HG03108 (cell line): Measurements from ENCODE around the gene OPCML.

Experiments
- ATAC-seq: cut with Tn5 transposase; IDR thresholded peaks from one replicate; pipeline ENCODE4 v1.9.1; 2021; ENCODE audit warnings: moderate library complexity; ENCODE audit not compliant: unreplicated experiment

The OPCML gene

DNA sequence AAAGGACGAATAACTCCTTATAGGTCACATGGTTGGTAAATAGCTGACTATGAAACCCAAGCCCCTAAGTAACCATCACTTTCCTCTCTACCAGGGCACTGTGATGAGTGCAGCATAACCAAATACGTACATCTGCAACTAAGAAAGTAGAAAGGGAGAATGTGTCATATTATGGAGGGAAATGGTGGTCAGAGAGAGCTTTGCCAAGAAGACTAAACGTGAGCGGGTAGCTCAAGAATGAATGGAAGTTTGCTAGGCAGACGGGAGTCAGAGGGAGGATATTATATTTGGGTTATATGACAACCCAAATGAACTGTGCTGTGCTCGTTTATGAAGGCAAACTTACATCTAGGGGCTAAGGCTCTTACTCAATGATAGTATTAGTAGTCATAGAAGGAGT lies 537.3 kb downstream of the OPCML start:
- ATAC-seq, result no peak

DNA sequence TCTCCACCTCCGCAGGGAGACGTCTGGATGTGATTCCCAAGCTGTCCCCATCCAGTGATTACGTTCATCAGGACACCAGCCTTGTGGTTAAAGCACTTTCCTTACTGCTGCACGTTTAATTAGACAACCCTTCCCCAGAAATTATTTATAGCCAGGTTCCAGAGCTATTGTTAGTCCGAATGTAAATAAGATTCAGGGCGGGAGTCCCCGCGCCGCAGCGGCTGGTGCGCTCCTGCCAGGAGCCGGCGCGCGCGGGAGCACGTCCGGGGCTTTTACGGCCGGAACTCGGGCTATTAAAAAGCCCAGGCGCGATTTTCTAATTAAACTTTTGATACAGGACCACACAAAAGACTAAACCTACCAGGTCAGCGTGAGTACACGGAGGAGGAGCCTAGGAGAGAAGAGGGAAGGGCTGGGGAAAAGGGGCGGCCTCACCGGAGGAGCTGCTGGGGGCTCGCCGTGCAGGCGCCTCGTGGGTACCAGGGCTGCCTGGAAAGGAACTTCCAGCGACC lies 538.3 kb downstream of the OPCML start:
- no peak for ATAC-seq

DNA sequence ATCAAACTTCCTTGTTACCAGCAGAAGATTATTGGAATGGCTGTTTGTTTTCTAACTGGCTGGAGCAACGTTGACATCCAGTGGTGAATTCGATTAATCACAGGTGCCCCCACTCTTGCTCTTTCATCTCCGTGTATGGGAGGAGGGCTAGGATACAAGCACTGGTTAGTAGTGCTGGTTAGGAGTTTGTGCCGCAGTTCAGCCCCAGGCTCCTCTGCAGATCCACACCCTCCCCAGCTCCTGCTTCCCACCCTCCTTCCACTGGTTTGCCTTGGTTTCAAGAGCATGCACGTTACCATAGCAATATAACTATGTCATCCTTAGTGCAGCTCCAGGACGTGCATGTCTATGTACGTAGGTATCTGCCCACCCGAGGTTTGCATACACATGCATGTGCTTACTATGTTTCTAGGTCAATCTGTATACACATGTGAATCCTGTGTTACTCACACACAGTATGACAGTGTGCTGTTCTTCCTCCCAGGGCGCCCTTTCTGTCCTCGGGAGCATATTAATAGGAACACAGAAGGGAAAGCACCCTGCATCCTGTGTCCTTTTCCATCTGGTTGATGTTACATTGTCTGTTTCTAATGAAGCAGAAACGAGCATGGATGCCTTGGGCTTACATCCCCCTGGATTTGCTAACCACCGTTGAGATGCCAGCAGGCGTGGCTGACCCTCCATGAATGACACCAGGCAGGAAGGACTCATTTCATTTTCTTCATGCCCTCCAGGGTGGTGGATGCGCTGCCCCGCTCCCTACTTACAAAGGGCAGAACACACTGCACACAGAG lies 539.3 kb downstream of the OPCML start:
- ATAC-seq, result no peak

DNA sequence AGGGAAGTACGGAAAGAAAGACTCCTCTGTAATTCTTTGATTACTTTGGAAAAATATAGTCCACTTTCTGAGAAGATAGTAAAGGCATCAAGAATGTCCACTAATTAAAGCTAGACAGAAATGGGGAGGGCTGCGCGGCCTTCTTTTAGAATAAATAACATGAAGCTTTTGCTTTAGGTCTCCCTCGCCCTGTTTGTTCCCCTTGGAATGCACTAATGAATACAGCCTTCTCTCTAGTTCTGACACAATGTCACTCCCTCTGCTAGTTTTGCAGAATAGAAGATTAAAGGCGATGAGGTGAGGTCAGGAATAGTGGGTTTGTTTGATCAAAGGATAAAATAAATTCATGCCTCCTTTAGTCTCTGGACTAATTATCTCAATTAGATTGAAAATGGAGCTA lies 543.9 kb downstream of the OPCML start:
- no peak for ATAC-seq

DNA sequence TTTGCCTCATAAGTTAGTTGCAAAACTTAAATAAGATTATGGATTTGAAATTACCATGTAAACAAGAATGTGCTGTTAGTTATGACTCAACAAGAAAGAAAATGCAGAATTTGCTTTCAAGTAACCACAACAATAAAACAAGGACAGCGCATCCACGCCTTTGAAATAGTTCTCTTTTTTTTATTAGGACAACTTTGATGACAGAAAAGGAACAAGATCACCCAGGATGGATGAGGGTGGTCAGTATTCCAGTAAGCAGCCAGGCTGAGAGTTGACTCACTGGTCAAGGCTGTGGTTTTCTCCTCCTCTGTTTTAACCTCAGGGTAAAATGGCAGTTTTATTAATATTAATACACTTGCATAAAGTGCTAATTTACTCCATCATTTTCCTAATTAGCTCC lies 544.4 kb downstream of the OPCML start:
- ATAC-seq, result no peak

DNA sequence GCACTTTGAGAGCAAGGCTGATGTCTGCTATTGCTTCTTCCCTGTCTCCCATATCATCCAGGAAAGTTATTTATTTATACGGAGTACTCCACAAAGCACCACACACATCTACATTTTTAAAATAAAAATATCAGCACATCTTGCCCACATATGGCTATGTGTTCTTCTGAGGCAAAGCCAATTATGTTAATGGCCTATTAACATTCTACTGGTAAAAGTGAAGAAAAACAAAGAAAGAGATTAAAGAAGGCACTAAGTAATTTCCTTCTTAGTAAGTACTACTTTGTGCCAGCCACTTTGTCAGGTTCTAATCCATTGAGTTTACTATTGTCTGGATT lies 548.7 kb downstream of the OPCML start:
- ATAC-seq, result no peak

DNA sequence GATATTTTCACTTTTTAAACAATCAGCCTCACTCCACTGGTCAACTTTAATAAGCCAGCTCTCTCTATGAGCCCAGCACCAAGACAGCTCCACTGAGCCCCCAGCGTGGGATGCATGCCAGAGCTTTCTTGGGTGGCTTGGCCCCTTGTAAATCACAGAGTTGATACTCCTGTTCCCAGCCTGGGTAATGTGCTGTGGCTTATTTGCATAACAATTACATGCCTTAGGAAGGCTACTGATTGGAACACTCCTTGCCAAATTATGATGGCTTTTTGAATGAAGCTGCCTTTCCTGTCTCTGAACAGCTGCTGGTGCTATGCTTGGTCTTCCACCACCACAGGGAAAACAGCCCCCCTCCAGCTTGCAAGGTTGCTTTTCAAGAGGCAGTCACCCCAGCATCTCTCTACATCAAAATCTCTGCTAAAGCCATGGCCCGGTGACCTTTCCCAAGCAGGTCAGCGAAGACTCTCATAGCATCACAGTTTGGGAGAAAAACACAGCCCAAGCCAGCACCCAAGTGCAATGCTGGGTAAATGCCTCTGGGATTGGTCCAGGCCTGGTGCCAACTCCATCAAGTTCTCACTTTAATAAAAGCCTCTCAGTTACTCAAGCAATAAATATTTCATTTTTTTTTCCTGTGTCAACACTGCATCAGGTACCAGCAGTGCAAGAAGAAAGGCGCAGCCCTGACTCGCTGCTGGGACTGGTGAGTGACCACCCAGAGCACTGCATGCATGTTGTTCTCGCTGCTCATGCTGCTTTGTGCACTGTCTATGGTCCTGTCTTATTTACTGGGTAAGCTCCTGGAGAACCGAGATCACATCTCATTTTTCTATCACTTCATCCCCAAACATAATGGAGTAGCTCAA lies 549.3 kb downstream of the OPCML start:
- ATAC-seq, result no peak

DNA sequence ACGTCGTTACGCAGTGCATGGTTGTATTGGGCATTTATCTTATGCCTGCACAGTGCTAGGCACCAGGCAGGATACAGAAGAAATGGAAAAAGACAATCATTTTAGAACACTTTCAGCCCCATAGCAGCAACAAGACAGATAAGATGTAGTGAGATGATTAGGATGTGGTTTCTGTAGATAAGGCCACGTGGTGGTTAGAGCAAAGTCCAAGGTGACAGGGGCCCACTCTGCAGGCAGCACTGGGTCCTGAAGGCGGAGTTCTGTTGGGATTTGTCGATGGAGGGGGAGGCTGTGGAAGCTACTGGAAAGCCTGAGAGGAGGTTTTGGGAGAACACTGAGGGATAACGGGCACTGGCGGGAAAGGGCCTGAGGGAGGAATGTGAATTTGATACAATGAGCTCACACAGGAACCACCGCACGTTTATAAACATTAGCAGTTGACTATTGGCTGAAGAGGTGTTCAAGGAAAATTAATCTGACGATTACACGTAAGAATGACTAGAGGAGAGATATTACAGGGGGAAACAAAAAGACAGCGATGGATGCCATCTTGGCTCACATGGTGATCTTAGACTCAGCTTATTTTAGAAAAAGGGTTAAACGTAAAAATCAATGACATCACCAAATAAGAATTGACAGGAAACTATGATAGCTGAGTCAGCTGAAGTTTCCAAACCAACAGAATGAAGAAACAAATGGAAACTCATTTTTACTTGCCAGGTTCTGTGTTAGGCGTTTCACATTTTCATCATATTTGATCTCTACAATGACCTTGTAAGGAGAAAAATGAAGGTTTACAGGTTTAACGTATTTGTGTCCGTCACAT lies 551.0 kb downstream of the OPCML start:
- no peak for ATAC-seq

DNA sequence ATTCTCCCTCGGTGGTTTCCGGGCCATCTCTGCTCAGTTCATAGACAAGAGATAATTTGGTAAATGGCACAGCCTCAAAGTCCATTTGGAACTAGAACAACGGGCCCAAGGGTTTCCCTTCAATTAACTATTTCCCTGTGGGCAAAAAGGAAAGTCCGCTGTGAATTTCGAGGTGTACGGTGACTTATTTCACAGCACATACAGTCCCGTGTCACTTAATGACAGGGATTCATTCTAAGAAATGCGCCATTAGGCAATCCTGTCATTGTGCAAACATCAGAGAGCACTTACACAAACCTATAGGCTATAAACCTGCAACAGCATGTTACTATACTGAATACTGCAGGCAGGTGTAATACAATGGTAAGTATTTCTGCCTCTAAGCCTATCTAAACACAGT lies 551.6 kb downstream of the OPCML start:
- ATAC-seq, result no peak

DNA sequence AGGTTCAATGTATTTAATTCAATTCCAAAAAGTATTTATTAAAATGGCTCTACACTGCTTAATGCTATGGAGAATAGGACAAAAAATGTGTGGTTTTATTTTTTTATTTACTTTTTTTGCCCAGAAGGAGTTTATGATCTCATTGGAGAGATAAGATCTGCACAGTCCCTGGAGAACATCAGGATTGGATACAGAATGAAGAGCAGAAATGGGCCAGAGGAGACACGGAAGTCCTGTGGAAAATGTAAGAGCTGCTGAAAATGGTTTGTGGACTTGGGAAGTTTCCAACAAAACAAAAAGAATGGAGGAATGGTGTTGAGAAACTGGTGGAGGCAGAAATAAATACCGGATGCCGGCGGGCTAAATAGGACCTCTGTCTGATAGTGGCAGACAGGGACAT lies 554.6 kb downstream of the OPCML start:
- no peak for ATAC-seq

DNA sequence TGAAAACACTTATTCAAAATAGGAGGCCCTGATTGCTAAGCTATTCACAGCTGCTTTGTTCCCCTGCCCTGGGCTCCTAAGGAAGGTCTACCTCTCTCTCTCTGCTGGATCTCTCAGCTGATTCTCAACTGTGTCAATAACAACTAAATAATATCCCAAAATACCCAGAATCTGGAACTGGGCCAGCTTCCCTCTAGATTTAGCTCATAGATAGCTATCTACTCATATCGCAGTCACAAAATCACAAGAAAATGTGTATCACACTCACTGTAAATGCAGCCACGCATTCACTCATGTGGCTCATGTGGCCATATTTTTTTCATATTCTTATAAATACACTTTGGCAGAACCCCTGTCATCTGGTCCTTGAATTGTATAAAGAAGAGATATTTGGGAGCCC lies 555.1 kb downstream of the OPCML start:
- no peak for ATAC-seq

DNA sequence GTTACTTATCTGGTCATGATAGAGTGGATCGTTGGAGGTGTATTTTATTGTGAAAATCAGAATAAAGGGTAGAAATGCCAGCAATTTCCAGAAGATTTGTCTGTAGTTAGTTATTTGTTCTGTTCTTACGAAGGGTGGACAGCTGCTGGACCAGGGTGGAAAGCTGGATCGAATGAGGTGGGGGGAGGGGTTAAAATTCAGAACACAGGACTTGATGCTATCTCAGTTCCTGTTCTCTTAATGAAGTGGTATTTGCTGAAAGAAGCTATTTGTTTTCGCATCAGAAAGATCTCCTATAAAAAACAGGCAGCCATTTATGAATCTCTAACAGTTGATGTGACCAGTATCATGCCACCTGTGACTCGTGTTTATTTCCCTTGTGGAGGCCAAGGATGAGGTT lies 556.2 kb downstream of the OPCML start:
- no peak for ATAC-seq

DNA sequence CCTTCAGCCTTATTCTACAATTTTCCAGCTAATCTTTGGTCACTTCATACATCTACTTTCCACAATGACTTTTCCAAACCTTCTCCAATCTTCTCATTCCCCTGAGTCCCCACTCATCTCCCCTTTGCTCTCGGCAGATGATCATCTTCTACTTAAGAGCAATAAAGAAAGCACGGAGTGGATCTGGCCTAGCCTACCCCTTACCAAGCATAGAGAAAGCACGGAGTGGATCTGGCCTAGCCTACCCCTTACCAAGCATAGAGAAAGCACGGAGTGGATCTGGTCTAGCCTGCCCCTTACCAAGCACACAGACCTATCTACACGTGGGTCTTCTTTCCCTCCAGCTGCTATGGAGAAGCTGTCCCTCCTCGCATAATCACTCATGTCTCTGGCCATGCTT lies 558.6 kb downstream of the OPCML start:
- no peak for ATAC-seq

DNA sequence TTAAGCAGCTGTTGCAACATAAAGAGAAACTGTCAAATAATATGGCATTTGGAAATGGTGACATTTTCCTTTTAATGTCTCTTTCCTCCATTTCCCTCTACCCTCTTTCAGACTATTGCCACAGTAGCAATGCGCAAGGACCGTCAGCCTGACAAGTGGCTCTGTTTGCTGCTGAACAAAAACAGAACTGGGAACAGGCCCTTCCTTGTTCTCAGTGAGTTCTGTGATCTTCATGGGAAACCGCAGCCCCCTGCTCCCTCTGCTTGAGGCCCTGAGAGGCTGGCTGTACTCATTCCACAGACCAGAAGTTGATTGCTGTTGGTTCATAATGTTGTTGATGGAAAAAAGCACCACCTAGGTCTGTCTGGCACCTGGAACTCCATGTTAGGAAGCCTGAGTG lies 559.7 kb downstream of the OPCML start:
- ATAC-seq, result no peak

DNA sequence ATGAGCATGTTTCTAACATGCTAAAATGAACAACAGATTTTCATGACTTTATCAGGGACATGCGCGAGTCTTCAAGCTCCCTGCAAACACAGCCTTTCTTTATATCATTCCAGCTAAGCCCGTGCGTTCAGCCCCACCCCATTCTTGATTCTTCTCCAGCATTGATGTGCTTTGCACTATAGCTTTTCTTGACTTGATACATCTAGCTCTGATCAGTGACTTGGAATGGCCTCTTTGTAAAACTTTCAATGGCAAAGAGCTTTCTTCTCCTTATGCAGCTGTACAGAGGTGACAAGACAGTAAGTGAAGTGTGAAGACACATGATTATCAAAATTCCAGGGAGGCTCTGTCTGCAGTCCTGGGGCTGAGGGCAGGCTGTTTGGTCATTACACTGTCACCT lies 561.0 kb downstream of the OPCML start:
- no peak for ATAC-seq

DNA sequence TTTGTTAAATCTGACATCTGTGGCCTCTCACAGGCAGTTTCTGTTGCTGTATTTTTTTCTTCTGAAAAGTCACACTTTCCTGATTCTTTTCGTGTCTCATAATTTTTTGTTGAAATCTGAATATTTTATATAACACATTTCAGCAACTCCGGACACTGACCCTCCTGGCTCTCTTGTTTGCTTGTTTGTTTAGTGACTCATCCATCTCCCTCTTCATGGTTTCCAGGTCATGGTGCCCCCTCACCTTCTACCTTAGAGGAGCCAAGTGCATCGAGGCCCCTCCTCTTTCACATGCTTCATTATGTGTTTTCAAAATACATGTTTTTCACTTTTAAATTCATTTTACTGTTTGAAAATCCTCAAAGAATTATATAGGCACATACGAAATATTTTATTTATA lies 562.4 kb downstream of the OPCML start:
- ATAC-seq, result no peak

DNA sequence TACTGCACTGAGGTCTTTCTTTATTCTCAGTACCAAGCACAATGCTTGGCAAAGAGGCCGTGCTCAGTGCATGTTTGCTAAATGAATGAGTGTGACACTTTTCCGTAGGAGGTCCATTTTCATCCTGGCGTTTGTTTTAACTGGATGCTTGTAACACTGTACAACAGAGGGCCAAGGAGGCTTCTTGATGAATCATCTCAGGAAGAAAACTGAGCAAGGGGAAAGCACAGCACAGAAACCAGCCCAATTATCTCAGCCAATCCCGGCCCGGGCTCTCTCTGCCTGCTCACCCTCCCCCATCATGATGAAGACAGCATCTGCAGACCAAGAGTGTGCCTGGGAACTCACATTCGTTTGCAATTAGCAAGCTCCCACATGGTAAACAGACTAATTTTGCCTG lies 570.3 kb downstream of the OPCML start:
- ATAC-seq, result no peak

DNA sequence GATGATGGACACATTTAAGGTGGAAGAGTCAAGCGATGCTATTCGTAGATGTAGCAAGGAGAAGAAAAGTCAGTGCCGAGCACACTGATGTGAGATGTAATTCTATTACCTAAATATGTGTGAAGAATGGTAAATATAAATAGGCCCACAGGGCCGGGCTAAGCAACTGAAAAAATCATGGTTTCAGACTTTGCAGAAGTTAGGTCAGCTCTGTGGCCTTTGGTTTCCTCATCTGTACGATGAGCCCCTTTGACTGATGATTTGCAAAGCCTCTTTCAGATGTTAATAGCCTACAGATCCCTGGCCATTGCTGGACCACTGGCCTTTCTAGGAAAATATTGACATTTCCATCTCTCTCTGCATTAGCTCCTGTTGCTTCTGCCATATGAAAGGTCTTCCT lies 570.8 kb downstream of the OPCML start:
- no peak for ATAC-seq

DNA sequence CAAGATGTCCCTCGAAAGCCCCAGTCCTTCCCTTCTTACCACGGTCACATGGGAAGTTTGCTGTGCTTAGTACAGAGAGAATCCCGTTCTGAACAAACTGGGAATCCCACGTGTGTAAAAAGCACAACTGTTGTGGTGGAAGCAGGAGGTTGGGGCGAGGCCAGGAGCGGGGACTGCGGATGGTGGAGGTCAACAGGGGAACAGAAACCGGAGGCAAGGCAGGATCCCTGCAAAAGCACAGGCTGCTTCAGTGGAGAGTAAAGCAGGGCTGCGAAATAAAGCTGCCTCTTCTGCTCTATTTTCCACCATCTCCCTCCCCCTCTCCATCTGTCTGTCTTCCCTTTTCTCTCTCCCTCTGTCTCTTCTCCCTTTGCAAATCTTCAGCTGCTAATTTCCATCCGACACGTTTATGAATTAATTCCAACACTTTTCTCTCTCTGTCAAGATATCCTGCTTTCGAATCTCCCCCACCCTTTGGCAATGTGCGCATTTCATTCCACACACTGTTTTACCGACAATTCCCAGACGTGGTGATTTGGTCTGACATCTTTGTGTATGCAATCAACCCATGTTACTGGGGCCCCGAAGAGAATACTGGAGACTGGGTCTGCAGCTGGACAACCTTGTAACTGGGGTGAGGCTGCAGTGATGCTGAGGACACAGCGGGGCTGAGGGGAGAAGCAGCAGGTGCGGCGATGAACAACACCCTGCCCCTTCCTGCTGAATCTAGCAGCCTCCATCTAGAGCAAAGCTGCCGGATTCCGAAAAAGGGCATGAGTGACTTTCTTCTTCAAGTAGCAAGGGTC lies 571.8 kb downstream of the OPCML start:
- ATAC-seq, result no peak

DNA sequence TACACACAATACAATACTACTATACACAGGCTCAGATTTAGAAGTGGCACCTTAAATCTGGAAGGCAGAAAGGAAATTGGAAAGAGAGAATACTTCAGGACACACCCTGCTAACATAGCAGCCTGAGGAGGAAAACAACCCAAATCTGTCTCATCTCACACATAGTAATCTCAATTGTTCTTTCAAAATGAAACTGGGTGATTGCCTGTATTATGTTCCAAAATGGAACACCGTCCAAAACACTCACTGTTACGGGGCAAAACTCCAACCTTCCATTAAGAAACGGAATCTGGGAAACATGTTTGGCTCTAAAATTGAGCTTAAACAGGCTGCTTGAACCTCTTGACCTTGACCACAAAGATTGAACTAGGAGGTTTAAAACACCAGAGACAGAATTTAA lies 572.6 kb downstream of the OPCML start:
- no peak for ATAC-seq

DNA sequence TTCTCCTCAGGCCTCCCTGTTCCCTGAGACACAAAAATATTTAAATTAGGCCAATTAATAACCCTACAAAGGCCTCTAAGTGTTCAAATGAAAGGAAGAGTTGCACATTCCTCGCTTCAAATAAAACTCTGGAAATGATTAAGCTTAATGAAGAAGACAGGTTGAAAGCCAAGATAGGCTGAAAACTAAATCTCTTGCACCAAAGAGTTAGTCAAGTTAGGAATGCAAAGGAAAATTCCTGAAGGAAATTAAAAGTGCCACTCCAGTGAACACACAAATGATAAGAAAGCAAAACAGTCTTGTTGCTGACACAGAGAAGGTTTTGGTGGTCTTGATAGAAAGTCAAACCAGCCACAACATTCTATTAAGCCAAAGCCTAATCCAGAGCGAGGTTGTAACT lies 574.4 kb downstream of the OPCML start:
- no peak for ATAC-seq
